Hematopoietic multipotent progenitor cell treated with erythropoietin and hydrocortisone succinate and interleukin-3 and kit ligand, for 6 days (in vitro differentiated cells): ENCODE data around the gene FN3KRP.

Source experiments
- DNase-seq: peaks from one replicate; pipeline ENCODE4 v3.0.0-alpha.2; 2015

Gene FN3KRP, protein sequence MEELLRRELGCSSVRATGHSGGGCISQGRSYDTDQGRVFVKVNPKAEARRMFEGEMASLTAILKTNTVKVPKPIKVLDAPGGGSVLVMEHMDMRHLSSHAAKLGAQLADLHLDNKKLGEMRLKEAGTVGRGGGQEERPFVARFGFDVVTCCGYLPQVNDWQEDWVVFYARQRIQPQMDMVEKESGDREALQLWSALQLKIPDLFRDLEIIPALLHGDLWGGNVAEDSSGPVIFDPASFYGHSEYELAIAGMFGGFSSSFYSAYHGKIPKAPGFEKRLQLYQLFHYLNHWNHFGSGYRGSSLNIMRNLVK

GRCh38 chr17:82716203-82717010 lies at the start of gene FN3KRP:
Gene FN3KRP, plus strand, starts transcription at chr17:82716706. Its CDS starts 50 bp downstream, at chr17:82716756.
- peak; percentile 95 for DNase-seq

DNA sequence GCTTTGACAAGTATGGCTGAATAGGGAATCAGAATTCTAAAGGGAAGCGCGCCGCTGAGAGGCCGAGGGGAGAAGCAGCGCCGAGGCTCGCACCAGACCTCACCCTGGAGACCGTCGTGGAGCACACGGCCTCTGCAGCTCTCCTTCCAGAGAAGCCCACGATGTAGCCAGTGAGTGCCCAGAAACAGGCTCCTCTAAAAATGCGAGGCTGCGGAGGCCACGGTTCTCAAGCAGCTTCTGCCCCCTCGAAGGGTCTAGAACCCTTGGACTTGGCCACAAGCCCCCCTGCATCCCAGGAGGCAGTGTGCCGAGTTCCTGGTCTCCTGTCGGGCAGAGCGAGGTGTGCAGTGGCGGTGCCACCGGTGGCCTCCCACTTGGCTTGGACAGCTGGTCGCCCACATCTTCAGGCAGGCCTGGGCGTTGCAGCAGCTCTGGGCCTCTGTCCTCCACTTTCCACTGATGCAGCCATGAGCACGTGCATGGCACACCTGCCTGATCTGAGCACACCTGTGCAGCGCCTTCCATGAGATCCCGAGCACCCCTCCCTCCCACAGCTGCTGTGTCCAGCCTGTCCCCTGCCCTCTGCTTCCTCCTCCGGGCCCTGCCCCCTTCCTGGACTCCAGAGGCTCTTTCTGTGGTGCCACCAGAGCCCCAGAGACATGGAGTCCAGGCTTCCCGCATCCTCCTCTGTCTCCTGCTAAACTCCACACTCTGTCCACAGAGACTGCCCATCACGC lies 49.4 kb upstream of the FN3KRP start:
- DNase-seq: no peak

- DNase-seq: no peak
Measured at GRCh38 chr17:82667668-82668000, 48.9 kb upstream of the FN3KRP start.

DNA sequence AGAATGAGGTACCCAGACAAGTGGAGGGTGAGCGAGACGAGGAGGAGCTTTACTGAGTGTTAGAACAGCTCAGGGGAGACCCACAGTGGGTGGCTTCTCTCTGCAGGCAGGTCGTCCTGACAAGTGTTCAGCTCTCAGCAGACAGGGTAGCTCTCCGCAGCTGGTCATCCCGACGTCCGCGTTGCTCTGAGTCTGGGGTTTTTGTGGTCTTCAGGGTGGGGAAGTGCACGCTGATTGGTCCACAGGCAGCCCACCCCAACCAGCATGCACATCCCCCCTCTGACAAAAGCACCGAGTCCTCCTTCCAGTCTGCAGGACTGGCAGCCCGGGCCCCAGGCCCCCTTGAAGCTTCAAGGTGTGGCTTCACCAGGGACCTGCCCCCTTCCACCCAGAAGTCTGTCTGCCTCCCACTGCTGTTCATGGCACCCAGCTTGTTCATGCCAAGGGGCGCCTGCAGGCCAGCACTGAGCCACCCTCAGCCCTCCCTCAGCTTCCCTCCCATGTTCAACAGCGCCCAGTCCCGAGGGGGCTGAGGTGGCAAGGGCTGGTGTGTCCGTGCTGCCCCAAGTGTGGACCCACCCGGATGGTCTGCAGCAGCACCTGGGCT lies 48.4 kb upstream of the FN3KRP start:
- DNase-seq: no peak

- DNase-seq: peak; percentile 92
Measured at GRCh38 chr17:82668631-82669099, 47.8 kb upstream of the FN3KRP start.

GRCh38 chr17:82670661-82671450 lies 45.6 kb upstream of the FN3KRP start:
- no peak for DNase-seq

GRCh38 chr17:82674656-82675475 lies 41.6 kb upstream of the FN3KRP start:
- no peak for DNase-seq

DNA sequence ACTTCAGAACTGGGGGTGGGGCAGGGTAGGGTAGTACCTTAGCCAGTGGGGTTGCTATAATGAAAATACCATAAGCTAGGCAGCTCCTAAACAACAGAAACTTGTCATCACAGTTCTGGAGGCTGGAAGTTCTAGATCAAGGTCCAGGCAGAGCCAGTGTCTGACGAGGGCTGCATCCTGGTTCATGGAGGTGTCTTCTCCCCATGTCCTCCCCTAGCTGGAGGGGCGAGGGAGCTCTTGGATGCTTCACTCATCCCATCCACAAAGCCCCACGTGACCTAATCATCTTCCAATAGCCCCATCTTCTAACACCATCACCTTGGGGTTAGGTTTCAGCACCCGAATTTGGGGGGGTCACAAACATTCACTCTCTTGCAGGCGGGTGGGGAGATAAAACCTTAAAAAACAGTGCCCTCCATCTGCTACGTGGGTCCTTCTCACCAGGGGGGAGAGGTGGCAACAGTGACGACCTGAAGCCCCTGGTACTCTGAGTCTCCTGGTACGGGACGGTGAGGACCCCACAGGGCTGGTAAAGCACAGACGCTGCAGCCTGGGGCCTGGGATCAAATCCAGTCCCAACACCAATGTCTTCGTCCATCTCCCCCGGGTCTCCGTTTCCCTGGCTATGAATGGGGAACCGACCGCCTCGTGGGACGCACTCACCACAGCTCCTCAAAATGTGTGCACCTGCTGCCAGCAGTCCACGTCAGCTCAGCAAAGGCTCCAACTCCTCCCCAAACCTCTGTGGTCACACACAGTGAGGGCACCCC lies 40.8 kb upstream of the FN3KRP start:
- no peak for DNase-seq

- no peak for DNase-seq
Measured at GRCh38 chr17:82677353-82677925, 39.1 kb upstream of the FN3KRP start.

- DNase-seq: no peak
Measured at GRCh38 chr17:82678265-82678891, 38.1 kb upstream of the FN3KRP start.

- DNase-seq: no peak
Measured at GRCh38 chr17:82679586-82680465, 36.7 kb upstream of the FN3KRP start.

DNA sequence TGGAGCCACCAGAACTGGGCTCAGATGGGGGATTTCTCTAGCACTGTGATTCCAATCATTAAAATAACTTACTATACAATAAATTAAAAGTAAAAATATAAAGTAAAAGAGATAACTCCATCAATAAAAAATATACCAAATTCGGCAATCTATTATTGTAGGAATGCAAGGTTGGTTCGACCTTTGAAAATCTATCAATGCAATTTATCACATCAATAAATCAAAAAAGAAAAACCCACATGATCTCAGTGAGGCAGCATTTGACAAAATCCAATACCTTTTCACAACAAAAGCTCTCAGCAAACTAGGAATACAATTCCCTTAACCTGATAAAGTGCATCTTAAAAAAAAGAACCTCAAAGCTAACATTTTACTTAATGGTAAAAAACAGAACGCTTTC lies 35.0 kb upstream of the FN3KRP start:
- DNase-seq: no peak

DNA sequence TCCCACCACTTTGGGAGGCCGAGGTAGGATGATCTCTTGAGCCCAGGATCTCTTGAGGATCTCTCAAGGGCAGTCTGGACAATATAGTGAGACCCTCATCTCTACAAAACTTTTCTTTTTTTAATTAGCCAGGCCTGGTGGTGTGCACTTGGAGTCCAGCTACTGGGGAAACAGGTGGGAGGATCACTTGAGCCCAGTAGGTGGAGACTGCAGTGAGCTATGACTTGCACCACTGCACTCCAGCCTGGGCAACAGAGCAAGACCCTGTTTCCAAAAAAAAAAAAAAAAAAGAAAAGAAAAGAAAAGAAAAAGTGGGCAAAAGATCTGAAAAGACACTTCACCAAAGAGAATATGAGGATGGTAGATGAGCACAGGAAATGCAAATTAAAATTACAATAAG lies 33.0 kb upstream of the FN3KRP start:
- DNase-seq: no peak

DNA sequence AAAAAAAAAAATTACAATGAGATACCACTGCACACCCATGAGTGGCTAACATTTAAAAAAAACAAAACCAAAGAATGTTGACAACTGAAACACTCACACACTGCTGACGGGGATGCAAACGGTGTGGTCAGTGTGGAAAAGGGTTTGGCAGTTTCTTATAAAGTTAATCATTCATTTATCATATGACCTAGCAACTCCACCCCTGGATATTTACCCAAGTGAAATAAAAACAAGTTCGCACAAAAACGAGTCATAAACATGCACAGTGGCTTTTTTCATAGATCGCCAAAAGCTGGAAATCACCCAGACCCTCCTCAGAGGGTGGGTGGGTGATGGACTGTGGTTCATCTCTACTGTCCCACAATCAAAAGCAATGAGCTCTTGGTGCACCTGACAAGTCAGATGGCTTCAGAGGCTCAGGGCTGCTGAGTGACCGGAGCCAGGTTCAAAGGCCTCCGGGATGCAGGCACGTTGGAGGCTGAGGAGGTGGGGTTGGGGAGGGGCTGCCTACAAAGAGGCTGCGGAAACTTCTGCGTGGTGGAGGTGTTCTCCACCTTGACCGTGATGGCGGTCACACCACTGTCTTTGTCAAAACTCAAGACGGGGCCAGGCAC lies 32.2 kb upstream of the FN3KRP start:
- no peak for DNase-seq

- DNase-seq: no peak
Measured at GRCh38 chr17:82685291-82685690, 31.2 kb upstream of the FN3KRP start.

DNA sequence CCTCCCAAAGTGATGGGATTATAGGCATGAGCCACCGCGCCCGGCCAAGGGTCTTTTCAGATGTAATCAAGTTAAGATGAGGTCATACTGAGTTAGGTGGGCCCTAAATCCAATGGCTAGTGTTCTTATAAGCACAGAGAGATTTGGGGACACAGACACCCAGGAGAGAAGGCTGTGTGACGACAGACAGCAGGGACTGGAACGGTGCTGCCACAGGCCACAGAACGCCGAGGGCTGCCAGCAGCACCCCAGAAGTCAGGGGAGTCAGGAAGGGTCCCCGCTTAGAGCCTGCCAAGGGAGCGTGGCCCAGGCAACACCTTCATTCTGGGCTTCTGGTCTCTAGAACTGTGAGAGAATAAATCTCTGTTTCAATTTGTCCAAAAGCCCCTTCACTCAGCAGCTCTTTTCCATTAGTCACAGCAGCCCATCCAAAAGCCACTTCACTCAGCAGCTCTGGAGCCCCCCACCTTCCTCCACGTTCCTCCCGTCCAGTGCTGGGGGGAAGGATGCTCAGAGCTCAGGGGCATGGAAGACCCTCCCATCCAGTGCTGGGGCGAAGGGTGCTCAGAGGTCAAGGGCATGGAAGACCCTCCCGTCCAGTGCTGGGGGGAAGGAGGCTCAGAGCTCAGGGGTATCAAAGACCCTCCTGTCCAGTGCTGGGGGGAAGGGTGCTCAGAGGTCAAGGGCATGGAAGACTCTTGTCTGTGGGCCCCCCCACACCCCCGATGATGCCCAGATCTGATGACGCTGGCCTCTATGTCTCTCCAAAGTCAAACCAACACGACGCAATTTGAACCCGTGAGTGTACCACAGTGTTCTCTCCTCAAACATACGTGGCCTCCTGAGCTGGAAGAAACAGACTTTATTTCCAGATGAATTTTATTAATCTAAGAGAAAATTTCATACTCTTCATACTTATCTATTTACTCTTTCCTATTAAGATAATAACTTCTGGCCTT lies 29.9 kb upstream of the FN3KRP start:
- no peak for DNase-seq

DNA sequence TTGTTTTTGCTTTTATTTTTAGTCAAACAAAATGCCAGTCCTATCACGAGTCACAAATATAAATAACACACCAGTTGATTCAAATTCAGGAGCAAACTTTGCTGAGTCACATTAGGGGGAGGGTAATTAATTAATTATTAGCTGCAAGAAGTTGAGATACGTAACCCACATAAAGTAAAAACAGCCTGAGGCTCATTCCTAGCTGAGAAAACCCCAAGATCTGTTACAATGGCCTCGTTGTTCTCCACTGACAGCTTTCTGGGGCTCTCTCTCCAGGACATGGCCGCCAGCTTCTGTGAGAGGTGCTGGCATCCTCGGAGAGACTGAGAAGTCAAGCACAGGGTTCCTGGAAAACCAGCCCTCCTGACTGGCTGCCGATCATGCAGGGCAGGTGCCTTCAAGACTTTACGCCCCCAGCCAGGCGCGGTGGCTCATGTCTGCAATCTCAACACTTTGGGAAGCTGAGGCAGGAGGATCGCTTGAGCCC lies 29.1 kb upstream of the FN3KRP start:
- no peak for DNase-seq
